MM.1S (cell line): Measurements from ENCODE around the gene KAT7.
"Not testable (repeated sequence)": the region's sequence is repeated elsewhere in the genome, so short reads cannot be mapped to it uniquely, and the experiment has no call there.

Experiments used
- DNase-seq: peaks from one replicate; pipeline ENCODE4 v3.0.0-alpha.2; 2015
- H2AFZ ChIP-seq: fragments of 300-600 bp; sonication (generic); 2 replicates; pipeline ENCODE4 v1.6.0; 2016; ENCODE audit warnings: antibody characterized with exemption, low read length
- H3F3A ChIP-seq: fragments of 300-600 bp; sonication (generic); 2 replicates; pipeline ENCODE4 v1.6.1; 2016; ENCODE audit warnings: mild to moderate bottlenecking, antibody characterized with exemption, low read length, moderate library complexity, mixed read lengths; ENCODE audit not compliant: insufficient read depth
- H3K27ac ChIP-seq: fragments of 300-600 bp; sonication (generic); 2 replicates; pipeline ENCODE4 v1.5.1; 2016; ENCODE audit warnings: mild to moderate bottlenecking, low read length
- H3K27me3 ChIP-seq: fragments of 300-600 bp; sonication (generic); replicated peaks from 2 replicates; pipeline ENCODE4 v1.6.0; 2016; ENCODE audit warnings: low read length; ENCODE audit not compliant: insufficient read depth
- H3K36me3 ChIP-seq: fragments of 300-600 bp; sonication (generic); replicated peaks from 2 replicates; pipeline ENCODE4 v1.6.1; 2016; ENCODE audit warnings: mild to moderate bottlenecking, low read length, mixed read lengths; ENCODE audit not compliant: insufficient read depth
- H3K4me1 ChIP-seq: fragments of 300-600 bp; sonication (generic); 2 replicates; pipeline ENCODE4 v1.6.1; 2016; ENCODE audit warnings: low read length, mixed read lengths
- H3K4me2 ChIP-seq: fragments of 300-600 bp; sonication (generic); 2 replicates; pipeline ENCODE4 v1.6.0; 2016; ENCODE audit warnings: low read depth, low read length
- H3K4me3 ChIP-seq: fragments of 300-600 bp; sonication (generic); 2 replicates; pipeline ENCODE4 v1.5.1; 2016; ENCODE audit warnings: low read length, mixed read lengths
- H3K79me2 ChIP-seq: fragments of 300-600 bp; sonication (generic); 2 replicates; pipeline ENCODE4 v1.6.1; 2016; ENCODE audit warnings: mixed run types, low read length, mixed read lengths
- H3K9ac ChIP-seq: fragments of 300-600 bp; sonication (generic); 2 replicates; pipeline ENCODE4 v1.6.1; 2016; ENCODE audit warnings: low read length, mixed read lengths
- H3K9me2 ChIP-seq: fragments of 300-600 bp; sonication (generic); replicated peaks from 2 replicates; pipeline ENCODE4 v1.6.1; 2016; ENCODE audit warnings: mild to moderate bottlenecking, low read length, mixed read lengths; ENCODE audit not compliant: insufficient read depth
- H3K9me3 ChIP-seq: fragments of 300-600 bp; sonication (generic); replicated peaks from 2 replicates; pipeline ENCODE4 v1.6.1; 2016; ENCODE audit warnings: mild to moderate bottlenecking, low read length, mixed read lengths; ENCODE audit not compliant: insufficient read depth
- H4K20me1 ChIP-seq: fragments of 300-600 bp; sonication (generic); 2 replicates; pipeline ENCODE4 v1.6.1; 2016; ENCODE audit warnings: mild to moderate bottlenecking, low read length, moderate library complexity, mixed read lengths; ENCODE audit not compliant: insufficient read depth
- CTCF ChIP-seq: fragments of 300-600 bp; sonication (generic); IDR thresholded peaks from 2 replicates; pipeline ENCODE4 v1.5.1; 2016; ENCODE audit warnings: antibody characterized with exemption, low read length, mixed read lengths
- EZH2 ChIP-seq: fragments of 300-600 bp; sonication (generic); optimal IDR thresholded peaks from 2 replicates; pipeline ENCODE3; 2017; ENCODE audit warnings: low read depth, mild to moderate bottlenecking, antibody characterized with exemption, low read length, mixed read lengths
- EZH2phosphoT487 ChIP-seq: fragments of 300-600 bp; sonication (generic); IDR thresholded peaks from 2 replicates; pipeline ENCODE4 v1.6.1; 2018; ENCODE audit warnings: antibody characterized with exemption, low read length

Gene KAT7

GRCh38 chr17:49757151-49757777, 31.2 kb upstream of the KAT7 start:
- no peaks in the 10 kb centered on the region for H4K20me1 ChIP-seq
- no peaks in the 10 kb centered on the region for H3K36me3 ChIP-seq
- no peak overlapping the region for H3K9ac ChIP-seq

GRCh38 chr17:49758464-49759010, 29.9 kb upstream of the KAT7 start:
- H3K27ac ChIP-seq, H3K9me2 ChIP-seq, H3K27me3 ChIP-seq, H3K9me3 ChIP-seq, DNase-seq, H3K36me3 ChIP-seq, H2AFZ ChIP-seq, H3K4me3 ChIP-seq, H3K9ac ChIP-seq, H3K4me2 ChIP-seq, H4K20me1 ChIP-seq: not testable (repeated sequence)
- Histone ChIP-seq H3K4me1 (peaks cover 55% of the 10 kb centered on the region), H3K79me2 (peaks cover 92% of the 10 kb centered on the region), H3F3A (peaks cover 30% of the 10 kb centered on the region)

More at GRCh38 chr17:49757151-49757777, 31.2 kb upstream of the KAT7 start:
- H3K9me2 ChIP-seq = no peaks in the 10 kb centered on the region
- no peak overlapping the region for H3K4me3 ChIP-seq
- no peak overlapping the region for H3K4me2 ChIP-seq
- H2AFZ ChIP-seq = no peak overlapping the region
- peaks cover 20% of the 10 kb centered on the region for H3F3A ChIP-seq
- peaks cover 48% of the 10 kb centered on the region for H3K4me1 ChIP-seq
- no peak for DNase-seq
- no peaks in the 10 kb centered on the region for H3K9me3 ChIP-seq
- no peak for TF ChIP-seq EZH2phosphoT487
- no peak for TF ChIP-seq EZH2
- TF ChIP-seq CTCF = no peak
- H3K27ac ChIP-seq = no peak overlapping the region
- no peaks in the 10 kb centered on the region for H3K27me3 ChIP-seq
- peaks cover 92% of the 10 kb centered on the region for H3K79me2 ChIP-seq

- H3K27ac ChIP-seq = no peak overlapping the region
- peaks cover 30% of the 10 kb centered on the region for H3F3A ChIP-seq
- no peaks in the 10 kb centered on the region for H3K27me3 ChIP-seq
- H3K79me2 ChIP-seq = peaks cover 87% of the 10 kb centered on the region
- H3K9ac ChIP-seq = no peak overlapping the region
- no peak overlapping the region for H3K4me2 ChIP-seq
- no peaks in the 10 kb centered on the region for H3K9me2 ChIP-seq
- no peak overlapping the region for H3K4me3 ChIP-seq
- peaks cover 55% of the 10 kb centered on the region for H3K4me1 ChIP-seq
- no peaks in the 10 kb centered on the region for H4K20me1 ChIP-seq
- TF ChIP-seq EZH2phosphoT487 (no peak), CTCF (no peak), EZH2 (no peak)
- H3K9me3 ChIP-seq = no peaks in the 10 kb centered on the region
- no peak for DNase-seq
- no peaks in the 10 kb centered on the region for H3K36me3 ChIP-seq
- no peak overlapping the region for H2AFZ ChIP-seq
These were observed 29.3 kb upstream of the KAT7 start for GRCh38 chr17:49759203-49759602.

- H3K4me3 ChIP-seq = peak overlapping the region; percentile 72; the same call in 1 of the 2 replicates
- no peaks in the 10 kb centered on the region for H4K20me1 ChIP-seq
- no peak overlapping the region for H2AFZ ChIP-seq
- H3K4me2 ChIP-seq = peak overlapping the region; percentile 74
- peaks cover 77% of the 10 kb centered on the region for H3K79me2 ChIP-seq
- no peaks in the 10 kb centered on the region for H3K27me3 ChIP-seq
- peaks cover 55% of the 10 kb centered on the region for H3K4me1 ChIP-seq
- no peaks in the 10 kb centered on the region for H3K9me3 ChIP-seq
- H3K36me3 ChIP-seq = no peaks in the 10 kb centered on the region
- no peak for TF ChIP-seq EZH2phosphoT487
- TF ChIP-seq EZH2 = no peak
- no peak for TF ChIP-seq CTCF
- H3K27ac ChIP-seq = peak overlapping the region; percentile 48; the same call in 1 of the 2 replicates
- no peak overlapping the region for H3K9ac ChIP-seq
- DNase-seq = no peak
- H3F3A ChIP-seq = peaks cover 30% of the 10 kb centered on the region
- H3K9me2 ChIP-seq = no peaks in the 10 kb centered on the region
These were observed 28.2 kb upstream of the KAT7 start for GRCh38 chr17:49760296-49760695.
